GM19463 (cell line): ENCODE results near the gene HPGDS.
"Not testable (repeated sequence)": the region's sequence is repeated elsewhere in the genome, so short reads cannot be mapped to it uniquely, and the experiment has no call there.

Experiments
- ATAC-seq: cut with Tn5 transposase; IDR thresholded peaks from one replicate; pipeline ENCODE4 v1.9.1; 2021; ENCODE audit warnings: mild to moderate bottlenecking, moderate library complexity; ENCODE audit not compliant: unreplicated experiment

HPGDS gene

DNA sequence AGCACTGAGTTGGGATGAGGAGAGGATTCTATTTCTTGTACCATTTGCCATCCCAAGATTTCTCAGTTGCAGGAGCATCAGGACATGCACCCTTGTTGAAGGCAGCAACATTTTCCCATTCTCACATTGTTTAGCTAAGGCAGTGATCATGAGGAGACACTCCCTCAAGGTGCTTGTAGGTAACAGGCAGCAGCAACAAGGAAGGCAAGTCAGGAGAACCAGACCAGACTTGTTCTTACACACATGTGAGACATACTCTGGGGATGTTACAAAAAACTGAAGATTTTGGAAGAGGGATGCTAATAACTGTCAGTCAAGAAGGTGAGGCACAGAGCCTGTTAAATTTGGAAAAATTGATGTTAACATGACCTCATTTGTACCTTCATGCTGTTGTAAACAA, 15.5 kb upstream of the HPGDS start:
- no peak for ATAC-seq

DNA sequence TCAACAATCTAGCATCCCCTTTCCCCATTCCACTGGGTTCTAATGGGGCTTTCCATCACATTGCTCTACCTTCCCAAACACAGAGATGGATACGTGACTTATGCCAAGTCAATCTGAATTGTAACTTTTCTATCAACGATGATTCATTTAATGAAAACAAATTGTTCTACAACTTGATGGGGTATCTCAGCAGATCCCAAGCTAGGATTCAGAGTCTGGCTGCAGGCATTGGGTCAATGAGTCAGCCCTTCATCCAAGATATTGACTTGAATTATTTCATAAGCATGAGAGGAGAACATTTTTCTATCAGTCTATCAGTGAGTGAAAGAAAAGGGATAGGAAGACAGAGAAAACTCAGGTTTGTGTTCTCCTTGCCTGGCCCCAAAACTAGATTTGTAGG, 15.0 kb upstream of the HPGDS start:
- ATAC-seq, result no peak

DNA sequence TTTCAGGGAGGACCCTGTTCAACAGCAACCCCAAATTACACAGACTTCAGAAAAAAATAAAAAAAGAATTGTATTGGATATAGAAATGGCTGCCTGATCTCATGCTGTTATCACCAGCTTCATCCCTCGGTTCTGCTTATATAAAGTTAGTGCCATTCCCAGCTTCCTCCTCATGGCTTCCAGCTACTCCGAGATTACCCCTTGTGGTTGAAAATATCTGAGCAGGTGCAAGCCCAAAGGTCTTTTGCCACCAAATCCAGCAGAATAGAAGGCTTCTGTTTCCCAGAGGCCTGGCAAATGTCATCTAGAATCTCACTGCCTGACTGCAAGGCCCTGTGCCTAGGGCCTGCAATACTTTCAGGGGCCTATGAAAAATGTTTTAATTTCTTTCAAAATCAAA, 13.8 kb upstream of the HPGDS start:
- ATAC-seq, result no peak

- no peak for ATAC-seq
Observed at GRCh38 chr4:94354474-94354896, 11.8 kb upstream of the HPGDS start.

DNA sequence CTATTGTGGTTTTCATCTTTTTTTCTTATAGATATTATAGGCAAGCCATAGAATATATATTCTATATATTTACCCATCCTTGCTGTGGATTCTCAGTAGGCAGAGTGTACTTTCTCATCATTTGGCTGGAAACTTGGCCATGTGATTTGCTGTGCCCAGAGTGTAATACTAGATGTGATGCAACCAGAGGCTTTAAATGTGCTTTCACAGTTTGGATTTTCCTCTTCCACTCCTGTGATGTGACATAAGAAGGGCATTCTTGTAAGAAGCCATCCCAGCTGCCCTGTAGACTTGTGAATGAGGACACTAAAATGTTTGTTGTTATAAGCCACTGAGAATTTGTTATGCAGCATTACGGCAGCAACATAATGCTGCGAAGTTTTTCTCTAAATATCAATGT, 10.4 kb upstream of the HPGDS start:
- ATAC-seq, result no peak

- ATAC-seq, result no peak
Observed at GRCh38 chr4:94352163-94352562, 9.5 kb upstream of the HPGDS start.

GRCh38 chr4:94351319-94351718, 8.7 kb upstream of the HPGDS start:
- ATAC-seq, result no peak

- no peak for ATAC-seq
Observed at GRCh38 chr4:94350095-94350494, 7.5 kb upstream of the HPGDS start.

DNA sequence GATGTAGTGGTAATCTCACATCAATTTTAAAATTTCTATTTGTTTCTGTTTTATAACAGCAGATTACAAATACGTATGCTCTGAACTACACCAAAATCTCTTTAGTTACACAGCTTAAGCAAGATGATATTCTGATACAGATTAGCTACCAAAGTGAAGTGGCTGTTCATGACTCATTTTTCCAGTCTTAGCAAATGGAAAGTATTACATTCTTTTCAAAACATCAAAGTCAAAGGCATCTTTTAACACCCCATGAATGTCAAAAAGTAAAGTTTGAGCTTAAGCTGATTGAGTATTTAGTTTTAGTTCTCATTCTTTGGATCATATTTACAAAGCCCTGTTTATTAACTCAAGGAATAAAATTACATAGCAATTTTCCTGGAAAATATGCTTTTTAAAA, 6.6 kb upstream of the HPGDS start:
- ATAC-seq, result no peak

GRCh38 chr4:94348666-94349065, 6.0 kb upstream of the HPGDS start:
- no peak for ATAC-seq

GRCh38 chr4:94346541-94346940, 3.9 kb upstream of the HPGDS start:
- ATAC-seq, result no peak

GRCh38 chr4:94345969-94346368, 3.3 kb upstream of the HPGDS start:
- ATAC-seq, result no peak

GRCh38 chr4:94345266-94345665, 2.6 kb upstream of the HPGDS start:
- ATAC-seq, result no peak

GRCh38 chr4:94344457-94344856, 1.8 kb upstream of the HPGDS start:
- ATAC-seq, result no peak

DNA sequence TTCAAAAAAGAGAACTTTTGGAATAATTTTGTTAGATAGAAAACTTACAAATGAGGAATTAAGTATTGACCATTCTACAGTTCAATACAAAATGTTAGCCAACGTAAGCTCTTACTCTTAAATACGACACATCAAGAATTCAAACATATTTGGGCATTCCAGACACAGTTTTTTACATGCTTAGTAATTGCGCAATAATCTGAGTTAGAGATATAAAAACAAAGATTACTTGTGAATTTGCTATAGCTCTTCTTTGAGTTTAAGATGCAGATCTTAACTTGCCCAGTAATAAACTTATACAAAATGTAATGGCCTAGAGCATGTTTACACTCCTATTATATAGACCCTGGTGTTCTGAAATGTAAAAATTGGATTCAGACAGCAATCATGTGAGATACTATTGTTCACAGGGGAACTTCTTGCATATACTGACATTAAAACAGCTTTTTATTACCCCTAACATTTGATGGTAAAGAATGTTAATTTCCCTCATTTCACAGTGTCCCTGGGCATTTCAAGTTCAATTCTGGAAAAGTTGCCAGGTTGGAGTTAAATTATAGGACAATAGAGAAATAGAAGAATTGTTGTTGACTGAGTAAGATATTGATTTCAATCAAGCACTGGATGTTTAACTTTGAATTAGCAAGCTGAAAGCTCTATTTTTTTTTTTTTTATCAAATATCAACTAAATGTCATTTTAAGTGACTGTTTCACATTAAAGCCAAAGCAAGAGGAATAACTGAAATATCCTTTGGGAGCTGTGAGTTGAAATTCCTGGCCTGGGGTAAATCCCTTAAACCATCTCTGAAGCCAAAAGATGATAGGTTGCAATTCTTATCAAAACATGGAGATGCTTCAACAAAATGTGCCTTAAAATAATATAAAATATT, 910 bp downstream of the HPGDS start:
- ATAC-seq, result no peak

GRCh38 chr4:94339779-94340178, 2.9 kb downstream of the HPGDS start:
- ATAC-seq, result no peak

DNA sequence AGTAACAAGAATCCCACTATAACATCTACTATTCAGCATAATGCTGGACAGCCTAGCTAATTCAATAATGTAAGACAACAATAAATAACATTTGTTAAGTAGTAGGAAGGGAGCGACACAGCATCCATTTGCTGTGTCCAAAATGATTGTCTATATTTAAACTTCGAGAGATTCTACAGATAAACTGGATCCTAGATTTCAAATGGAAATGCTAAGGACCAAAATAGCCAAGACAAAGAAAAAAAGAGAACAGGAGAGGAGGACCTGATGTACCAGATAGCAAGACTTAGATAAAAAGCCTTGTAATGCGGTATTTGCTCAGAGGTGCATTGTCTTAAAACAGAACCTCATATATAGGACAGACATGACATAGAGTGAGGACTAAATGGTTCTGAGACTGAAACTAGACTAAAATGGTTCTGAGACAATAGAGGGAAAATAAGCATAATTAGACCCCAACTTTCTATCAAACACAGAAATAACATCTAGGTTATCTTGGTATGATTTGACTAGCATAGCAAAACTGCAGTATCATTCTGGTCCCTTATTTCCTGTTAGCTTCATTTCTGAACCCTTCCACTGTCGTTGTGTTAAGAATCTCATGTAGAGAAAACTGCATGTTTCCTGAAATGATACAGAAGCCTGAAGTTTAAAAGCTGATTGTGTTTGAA, 3.8 kb downstream of the HPGDS start:
- peak; percentile 66 for ATAC-seq

GRCh38 chr4:94336791-94337190, 5.8 kb downstream of the HPGDS start:
- not testable (repeated sequence) for ATAC-seq

DNA sequence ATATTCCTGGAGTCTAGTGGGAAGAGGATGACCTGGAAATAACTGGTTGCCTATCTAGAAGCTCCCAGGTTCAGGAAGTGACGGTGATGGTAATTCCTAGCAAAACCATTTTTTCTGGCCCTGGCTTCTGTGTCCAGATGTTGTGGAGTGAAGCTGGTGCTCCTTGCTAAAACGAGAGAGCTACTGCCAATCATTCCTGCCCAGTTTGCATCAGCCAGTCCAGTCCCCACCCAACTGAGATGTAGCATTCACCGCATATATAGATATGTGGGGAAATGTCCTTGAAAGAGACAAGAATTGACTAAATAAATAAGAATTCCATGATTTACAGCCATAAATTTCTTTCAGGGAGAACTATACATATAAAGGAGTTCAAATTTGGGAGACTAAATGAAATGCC, 6.3 kb downstream of the HPGDS start:
- ATAC-seq, result no peak

DNA sequence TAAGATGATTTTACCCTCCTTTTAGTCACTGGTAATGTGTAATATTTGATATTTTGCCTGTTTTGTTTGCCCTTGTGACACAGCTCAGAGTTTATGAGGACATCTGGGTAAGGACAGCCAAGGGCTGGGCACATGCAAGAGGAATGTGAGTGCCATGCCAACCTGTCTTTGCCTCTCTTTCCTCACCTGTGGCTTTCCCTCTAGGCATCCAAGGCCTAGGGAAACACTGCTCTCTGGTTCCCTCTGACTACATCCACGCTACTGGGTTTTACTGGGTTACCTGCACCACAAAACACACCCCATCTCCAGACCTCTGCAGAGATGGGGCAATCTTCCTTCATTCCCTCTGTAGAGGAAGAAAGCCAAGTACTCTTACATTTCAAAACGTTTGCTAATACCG, 7.7 kb downstream of the HPGDS start:
- no peak for ATAC-seq

DNA sequence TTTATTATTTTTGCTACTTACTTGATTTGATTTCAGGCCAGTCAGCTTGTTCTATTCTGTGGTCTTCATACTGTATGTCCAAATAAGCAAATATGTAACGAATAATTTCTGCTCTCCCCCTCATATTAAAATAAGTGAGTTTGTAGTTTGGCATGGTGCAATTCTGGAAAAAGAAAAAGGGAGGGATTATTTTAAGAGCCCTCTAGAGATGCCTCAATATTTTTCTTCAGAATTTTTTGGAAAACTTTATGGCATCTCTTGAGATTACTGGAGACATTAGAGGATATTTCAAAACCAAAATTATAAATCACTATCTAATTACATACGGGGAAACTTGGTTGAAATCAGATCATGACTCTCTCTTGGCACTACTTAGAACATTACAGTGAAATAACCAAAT, 8.2 kb downstream of the HPGDS start:
- ATAC-seq, result no peak

DNA sequence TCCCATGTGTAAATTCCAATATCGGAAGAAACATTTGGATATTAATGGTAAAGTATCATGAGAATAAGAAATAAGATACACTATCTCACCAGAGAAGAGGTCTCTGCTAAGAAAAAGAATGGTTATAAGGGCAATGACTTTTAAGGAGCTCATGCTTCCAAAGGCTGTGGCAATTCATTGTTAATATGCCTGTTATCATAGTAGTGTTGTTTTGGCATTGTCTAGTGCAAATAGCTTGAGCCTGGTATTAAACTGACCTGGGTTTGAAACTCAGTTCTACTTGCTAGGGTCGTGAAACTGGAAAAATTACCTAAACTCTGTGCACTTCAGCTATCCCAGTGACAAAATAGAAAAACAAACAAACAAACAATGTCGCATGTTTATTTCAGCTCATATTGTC, 8.8 kb downstream of the HPGDS start:
- no peak for ATAC-seq
